Testis (tissue), 3 donors: Measurements from ENCODE around the gene DQX1. TPM values are rescaled to one million over a fixed set of nuclear protein-coding genes. Genes with fewer than 3 reads are reported as not detected.

Experiments used
- DNase-seq: peaks from one replicate; pipeline ENCODE4 v3.0.0-alpha.2; 2019
- H3K27ac ChIP-seq, 2 donors: fragments of 200-600 bp; sonication (generic); one replicate each; pipeline ENCODE4 v1.5.1; 2019
- H3K27me3 ChIP-seq: fragments of 200-600 bp; sonication (generic); one replicate; pipeline ENCODE4 v1.5.1; 2019
- H3K36me3 ChIP-seq: fragments of 200-600 bp; sonication (generic); one replicate; pipeline ENCODE4 v1.5.1; 2017; ENCODE audit warnings: low read depth; ENCODE audit errors: missing control alignments
- H3K4me1 ChIP-seq: fragments of 200-600 bp; sonication (generic); one replicate; pipeline ENCODE4 v1.5.1; 2019
- H3K4me3 ChIP-seq, 2 donors: fragments of 200-600 bp; sonication (generic); one replicate each; pipeline ENCODE4 v1.5.1; 2017 to 2019
- H3K9me3 ChIP-seq: fragments of 200-600 bp; sonication (generic); one replicate; pipeline ENCODE4 v1.5.1; 2017
- POLR2A ChIP-seq: fragments of 450-650 bp; IDR thresholded peaks from one replicate; pipeline ENCODE4 v1.6.1; 2017; ENCODE audit warnings: antibody characterized with exemption, mild to moderate bottlenecking, moderate library complexity
- WGBS, 2 donors: methylation state at CpG; one replicate each; pipeline ENCODE4 v1.1.5; 2018; 5-methylcytosine and 5-hydroxymethylcytosine counted together
- intact Hi-C: fragments of 100-400 bp; cut with DNase I; formaldehyde crosslinking; loops from one replicate; pipeline ENCODE4 v1.15.1; 2023; ENCODE audit warnings: low total_unique reads
- polyA plus RNA-seq: library from polyadenylated mRNA; stranded (reverse); fragments of 350-450 nt; fragmentation: Illumina TruSeq; extraction: RNeasy Lipid Tissue Mini Kit (QIAGEN cat#74804); gene quantifications from one replicate; pipeline ENCODE4 v1.2.3, GENCODE V29; 2014; ENCODE audit warnings: low read depth, low replicate concordance; ENCODE audit not compliant: insufficient read depth
- total RNA-seq, 2 donors: library from RNA; depleted of rRNA; stranded (reverse); fragments of >200 nt; gene quantifications; one replicate each; pipeline ENCODE4 v1.2.3, GENCODE V29; 2016
- TF ChIP-seq, protein P1 (sequence below), 3 experiments: fragments of 450-650 bp in 2 of 3; fragments of 200-600 bp in 1 of 3; sonication (generic) in 1 of 3; IDR thresholded peaks; one replicate each; pipeline ENCODE4 v1.5.1; 2016 to 2019; ENCODE audit warnings: antibody characterized with exemption in 3 of 3, mild to moderate bottlenecking in 2 of 3, moderate library complexity in 1 of 3

Gene DQX1
- total and polyA plus RNA-seq, 3 donors from 2014 or later = 0.43 to 0.86 TPM; not detected in 1

DNA sequence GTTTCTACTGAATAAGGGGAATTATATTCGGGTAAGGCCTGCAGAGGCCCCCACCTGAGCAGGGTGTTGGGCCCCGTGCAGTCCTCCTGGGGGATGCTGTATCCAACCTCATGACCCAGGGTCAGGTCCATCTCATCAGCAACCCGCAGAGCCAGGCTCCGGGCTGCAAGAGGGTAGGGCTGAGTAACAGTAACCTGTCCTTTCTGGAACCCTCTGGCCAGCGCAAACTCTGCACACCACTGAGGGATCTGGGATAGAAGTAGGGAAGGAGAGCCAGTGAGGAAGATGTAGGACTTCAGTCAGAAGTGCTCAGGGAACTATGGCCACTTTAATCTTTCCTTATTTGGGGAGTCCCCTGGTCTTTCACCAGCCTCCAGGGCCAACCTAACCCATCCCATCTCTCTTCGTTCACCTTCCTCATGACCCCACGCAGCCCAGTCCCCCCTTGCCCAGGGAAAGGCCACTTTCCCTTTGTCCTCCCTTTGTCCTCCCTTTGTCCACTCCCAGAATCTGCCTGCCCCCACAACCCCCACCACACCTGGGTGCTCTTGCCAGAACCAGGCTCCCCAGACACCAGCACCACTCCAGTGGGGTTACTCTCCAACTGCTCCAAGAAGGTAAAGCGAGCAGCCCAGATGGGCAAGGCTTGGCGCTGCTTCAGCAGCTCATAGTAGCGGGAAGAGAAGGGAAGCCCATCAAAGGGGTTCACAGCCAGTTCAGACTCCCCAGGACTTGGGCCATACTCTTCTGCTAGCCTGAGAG, 895 bp downstream of the DQX1 start:
- intact Hi-C loops = no loop called here
- H3K27ac ChIP-seq = no peak overlapping the region
- TF ChIP-seq, protein P1, sequence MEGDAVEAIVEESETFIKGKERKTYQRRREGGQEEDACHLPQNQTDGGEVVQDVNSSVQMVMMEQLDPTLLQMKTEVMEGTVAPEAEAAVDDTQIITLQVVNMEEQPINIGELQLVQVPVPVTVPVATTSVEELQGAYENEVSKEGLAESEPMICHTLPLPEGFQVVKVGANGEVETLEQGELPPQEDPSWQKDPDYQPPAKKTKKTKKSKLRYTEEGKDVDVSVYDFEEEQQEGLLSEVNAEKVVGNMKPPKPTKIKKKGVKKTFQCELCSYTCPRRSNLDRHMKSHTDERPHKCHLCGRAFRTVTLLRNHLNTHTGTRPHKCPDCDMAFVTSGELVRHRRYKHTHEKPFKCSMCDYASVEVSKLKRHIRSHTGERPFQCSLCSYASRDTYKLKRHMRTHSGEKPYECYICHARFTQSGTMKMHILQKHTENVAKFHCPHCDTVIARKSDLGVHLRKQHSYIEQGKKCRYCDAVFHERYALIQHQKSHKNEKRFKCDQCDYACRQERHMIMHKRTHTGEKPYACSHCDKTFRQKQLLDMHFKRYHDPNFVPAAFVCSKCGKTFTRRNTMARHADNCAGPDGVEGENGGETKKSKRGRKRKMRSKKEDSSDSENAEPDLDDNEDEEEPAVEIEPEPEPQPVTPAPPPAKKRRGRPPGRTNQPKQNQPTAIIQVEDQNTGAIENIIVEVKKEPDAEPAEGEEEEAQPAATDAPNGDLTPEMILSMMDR (IDR thresholded peaks at IDR 0.05) = no peak
- no peak for TF ChIP-seq POLR2A
- peaks cover 7% of the 10 kb centered on the region for H3K4me1 ChIP-seq
- DNase-seq = no peak
- no peaks in the 10 kb centered on the region for H3K36me3 ChIP-seq
- H3K9me3 ChIP-seq = no peaks in the 10 kb centered on the region
- no peak overlapping the region for H3K4me3 ChIP-seq
- 88 to 90% methylated on average over 10 of the region's 10 CpGs for WGBS, 2 donors
- H3K27me3 ChIP-seq = no peaks in the 10 kb centered on the region

DNA sequence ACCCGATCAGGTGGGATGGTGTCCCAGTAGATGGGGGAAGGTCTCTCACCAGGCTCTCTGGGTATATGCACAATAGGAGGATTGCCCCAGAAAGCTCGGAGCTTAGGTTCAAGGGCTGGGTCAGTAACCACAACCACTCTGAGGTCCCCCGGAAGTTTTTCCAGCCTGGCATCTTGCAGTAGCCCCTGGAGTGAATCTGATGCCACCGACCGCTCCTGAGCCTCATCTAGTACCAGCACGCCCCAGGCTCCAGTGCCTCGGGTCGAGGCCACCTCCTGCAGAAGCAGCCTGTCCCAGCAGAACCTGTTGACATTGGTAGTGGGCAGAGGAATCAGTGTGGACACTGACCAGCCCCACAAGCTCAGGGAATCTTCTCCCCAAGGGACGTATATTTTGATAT, 2.0 kb downstream of the DQX1 start:
- 86 to 91% methylated on average over 7 to 9 of the region's 9 CpGs for WGBS, 2 donors
- TF ChIP-seq POLR2A = no peak
- TF ChIP-seq, protein P1 (IDR thresholded peaks at IDR 0.05) = no peak
- Histone ChIP-seq H3K4me1 (peaks cover 7% of the 10 kb centered on the region), H3K27ac (no peak overlapping the region), H3K4me3 (no peak overlapping the region), H3K36me3 (no peaks in the 10 kb centered on the region), H3K27me3 (no peaks in the 10 kb centered on the region), H3K9me3 (no peaks in the 10 kb centered on the region)
- intact Hi-C loops = no loop called here
- DNase-seq = no peak

DNA sequence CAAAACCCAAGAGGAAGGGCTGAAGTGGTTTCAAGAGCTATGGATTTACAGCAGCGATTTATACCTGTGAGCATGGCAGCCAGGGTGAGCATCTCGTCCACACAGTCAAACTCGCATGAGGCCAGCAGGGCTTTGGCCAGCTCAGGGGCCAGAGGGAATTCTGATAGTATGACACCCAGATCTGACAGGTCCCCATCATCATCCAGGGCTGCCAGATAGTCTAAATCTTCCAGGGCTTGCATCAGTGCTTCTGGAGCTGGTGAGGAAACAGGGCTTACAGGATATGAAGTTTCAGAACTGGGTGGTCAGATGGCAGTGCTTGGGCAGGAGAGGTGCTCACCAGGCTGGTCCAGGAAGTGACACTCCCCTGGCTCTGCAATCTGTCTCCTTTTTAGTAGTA, 3.5 kb downstream of the DQX1 start:
- H3K36me3 ChIP-seq = no peaks in the 10 kb centered on the region
- intact Hi-C loops = no loop called here
- WGBS, 2 donors = 70 to 79% methylated on average over 3 of the region's 3 CpGs

DNA sequence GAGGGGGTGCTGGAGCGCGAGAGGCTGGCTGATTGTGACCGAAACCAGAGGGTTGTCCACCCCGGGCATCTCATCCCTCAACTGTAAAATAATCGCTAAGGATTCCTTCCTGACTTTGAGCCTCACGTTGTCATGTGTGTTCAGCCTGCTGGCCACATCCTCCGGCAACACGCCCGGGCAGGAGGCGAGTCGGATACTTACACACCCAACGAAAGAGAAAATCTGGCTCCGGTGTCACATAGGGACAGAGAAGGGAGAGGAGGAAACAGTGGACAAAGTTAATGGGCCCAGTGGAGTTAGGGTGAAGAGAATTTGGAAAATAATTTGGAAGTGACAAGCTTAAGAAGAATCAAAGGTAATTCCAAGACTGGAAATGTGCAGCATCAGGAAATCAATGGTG, 9.4 kb downstream of the DQX1 start:
- WGBS, 2 donors = 42 to 65% methylated on average over 11 to 13 of the region's 13 CpGs
- Histone ChIP-seq H3K27ac (no peak overlapping the region), H3K9me3 (no peaks in the 10 kb centered on the region), H3K36me3 (no peaks in the 10 kb centered on the region), H3K4me3 (peak overlapping the region in 1 of 2 donors; percentile 60), H3K4me1 (peaks cover 5% of the 10 kb centered on the region), H3K27me3 (no peaks in the 10 kb centered on the region)
- TF ChIP-seq, protein P1 (IDR thresholded peaks at IDR 0.05) = no peak
- TF ChIP-seq POLR2A = no peak
- no peak for DNase-seq
- intact Hi-C loops = no loop called here

More for the DNA sequence above, 3.5 kb downstream of the DQX1 start:
- Histone ChIP-seq H3K9me3 (no peaks in the 10 kb centered on the region), H3K4me3 (no peak overlapping the region), H3K27ac (no peak overlapping the region), H3K27me3 (no peaks in the 10 kb centered on the region), H3K4me1 (no peaks in the 10 kb centered on the region)
- DNase-seq = no peak
- no peak for TF ChIP-seq POLR2A
- TF ChIP-seq, protein P1 (IDR thresholded peaks at IDR 0.05) = no peak
